HG02623 (cell line): ENCODE data around the gene OR51Q1.

ENCODE experiments used
- ATAC-seq: cut with Tn5 transposase; IDR thresholded peaks from one replicate; pipeline ENCODE4 v1.9.1; 2021; ENCODE audit warnings: moderate library complexity; ENCODE audit not compliant: unreplicated experiment

Gene OR51Q1, protein sequence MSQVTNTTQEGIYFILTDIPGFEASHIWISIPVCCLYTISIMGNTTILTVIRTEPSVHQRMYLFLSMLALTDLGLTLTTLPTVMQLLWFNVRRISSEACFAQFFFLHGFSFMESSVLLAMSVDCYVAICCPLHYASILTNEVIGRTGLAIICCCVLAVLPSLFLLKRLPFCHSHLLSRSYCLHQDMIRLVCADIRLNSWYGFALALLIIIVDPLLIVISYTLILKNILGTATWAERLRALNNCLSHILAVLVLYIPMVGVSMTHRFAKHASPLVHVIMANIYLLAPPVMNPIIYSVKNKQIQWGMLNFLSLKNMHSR

DNA sequence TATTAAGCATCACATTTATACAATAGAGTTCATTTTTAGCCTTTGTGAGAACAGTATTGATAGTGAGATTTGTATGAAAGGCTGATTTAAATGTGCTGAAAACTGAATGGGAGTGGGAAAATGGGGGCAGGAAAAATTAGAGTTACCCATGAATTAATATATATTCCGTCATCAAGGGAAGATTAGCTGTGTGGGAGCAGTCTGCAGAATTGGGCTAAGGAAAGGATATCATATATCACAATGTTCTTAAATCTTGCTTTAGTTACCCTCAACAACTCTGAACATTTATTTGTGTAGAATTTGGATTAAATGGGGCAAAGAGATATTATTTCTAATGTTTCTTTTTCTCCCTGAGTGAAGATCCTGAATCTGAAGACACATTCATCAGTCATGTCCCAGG is at the start of gene OR51Q1:
OR51Q1 (plus strand) TSS at position 301 of the 400 bp plus-strand sequence; CDS start at position 391, 90 bp downstream.
- ATAC-seq: no peak

DNA sequence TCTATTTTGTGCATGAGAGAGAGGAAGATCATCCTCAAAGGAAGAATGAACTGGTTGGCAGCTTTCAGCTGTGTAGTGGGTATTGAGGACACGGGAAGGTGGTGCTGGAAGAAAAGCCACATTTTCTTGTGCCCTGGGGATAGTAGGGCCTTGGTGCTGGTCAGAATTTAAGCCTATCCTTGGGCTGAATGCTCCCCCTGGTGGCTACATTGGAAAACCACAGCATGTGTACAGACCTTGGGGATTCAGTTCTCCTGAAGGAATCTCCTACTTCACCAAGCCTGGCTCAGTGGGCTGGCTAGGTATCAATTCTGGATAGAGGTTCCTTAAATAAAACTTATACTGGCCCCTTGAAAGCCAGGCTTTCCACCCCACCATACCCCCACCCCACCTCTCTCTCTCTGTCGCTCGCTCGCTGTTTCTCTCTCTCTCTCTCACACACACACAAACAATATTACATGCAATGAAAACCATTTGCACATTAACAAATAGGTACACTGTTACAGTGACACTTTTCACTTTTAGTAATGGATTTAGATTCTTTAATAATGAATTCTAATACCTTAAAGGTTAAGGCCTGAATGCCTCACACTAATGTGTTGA is 41.1 kb upstream of the OR51Q1 start:
- peak; percentile 89 for ATAC-seq

DNA sequence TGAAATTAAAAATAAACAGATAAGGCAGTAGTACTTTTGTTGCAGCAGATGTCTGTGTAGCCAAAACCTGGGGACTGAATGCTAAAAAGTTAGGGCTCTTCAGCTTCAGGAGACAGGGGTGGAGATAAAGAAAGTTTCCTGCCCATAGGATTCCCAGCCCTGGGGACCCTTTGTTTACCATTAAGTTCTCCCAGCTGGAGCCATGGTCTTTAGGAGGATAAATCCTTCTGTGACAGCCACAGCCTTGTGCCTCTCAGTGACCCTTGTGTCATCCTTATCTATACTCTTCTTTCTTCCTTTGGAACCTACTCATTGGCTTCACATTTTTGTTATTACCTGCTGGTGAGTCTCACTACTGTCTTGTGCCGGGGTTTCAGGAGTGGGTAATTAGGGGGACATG is 38.3 kb upstream of the OR51Q1 start, which contains the start of gene OR51M1:
OR51M1 (plus strand) TSS at position 237 of the 400 bp plus-strand sequence. CDS start 5,587 bp downstream, outside the sequence.
- no peak for ATAC-seq

DNA sequence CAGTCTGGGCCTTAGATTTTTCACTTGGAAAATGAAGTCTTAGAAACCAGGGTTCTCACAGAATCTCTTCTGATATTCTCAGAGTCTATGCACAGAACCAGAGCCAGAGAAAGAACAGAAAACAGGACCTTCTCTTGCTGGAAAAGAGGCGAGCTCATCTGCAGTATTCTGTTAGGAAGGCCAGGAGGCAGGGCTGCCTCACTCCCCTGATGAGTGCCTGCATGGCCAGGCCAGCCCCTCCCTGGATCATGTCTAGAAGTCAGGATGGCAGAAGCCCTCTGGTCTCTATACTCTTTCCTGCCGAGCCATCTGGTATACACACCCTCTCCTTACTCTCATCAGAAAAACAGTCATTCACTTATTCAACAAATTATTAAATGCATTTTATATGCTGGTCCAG is 37.6 kb upstream of the OR51Q1 start:
- ATAC-seq: no peak

DNA sequence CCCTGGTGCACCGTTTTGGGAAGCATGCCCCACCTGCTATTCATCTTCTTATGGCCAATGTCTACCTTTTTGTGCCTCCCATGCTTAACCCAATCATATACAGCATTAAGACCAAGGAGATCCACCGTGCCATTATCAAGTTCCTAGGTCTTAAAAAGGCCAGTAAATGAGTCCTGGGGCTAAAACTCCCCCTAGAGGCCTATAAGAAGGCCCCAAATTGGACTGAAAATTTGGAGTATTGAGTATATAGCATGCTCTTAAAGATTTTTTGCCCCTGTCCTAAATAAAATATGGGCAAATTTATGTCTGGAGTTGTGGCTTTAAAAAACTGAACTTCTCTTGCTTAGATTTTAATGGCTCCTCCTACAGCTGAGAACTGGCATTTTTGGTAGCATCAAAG is 31.7 kb upstream of the OR51Q1 start:
- ATAC-seq: no peak

DNA sequence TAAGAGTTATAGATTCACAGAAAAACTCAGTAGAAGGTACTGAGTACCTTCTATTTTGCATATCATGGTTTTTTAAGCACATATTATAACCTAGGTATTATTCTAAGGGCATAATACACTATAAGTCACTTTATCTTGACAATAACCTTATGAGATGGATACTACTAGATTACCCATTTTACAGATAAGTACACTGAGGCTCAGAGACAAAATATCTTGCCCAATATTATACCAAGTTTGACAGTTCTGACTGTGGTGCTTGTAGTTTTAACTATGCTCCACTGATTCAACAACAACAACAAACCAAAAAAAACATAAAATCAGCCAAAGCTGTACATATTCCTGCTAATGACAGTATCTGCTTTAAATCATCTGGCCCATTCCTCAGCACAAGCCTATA is 27.8 kb upstream of the OR51Q1 start:
- no peak for ATAC-seq

DNA sequence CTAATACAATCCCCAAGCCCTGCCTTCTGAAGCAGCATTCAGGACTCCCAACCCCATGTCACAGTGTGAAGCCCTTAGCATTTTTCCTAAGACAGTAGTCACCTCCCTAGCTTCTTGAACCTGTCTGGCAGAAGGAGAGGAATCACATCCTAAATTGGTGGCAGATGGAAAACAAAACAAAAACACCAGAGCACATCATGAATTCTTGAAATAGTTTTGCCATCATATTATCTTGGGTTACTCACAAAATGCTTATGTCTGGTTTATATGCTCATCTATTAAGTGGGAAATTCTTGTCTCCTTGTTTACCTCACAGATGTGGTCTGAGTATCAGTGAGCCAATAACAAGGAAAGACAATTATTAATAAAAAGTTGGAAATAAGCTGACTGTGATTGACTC is 23.0 kb upstream of the OR51Q1 start:
- ATAC-seq: no peak

DNA sequence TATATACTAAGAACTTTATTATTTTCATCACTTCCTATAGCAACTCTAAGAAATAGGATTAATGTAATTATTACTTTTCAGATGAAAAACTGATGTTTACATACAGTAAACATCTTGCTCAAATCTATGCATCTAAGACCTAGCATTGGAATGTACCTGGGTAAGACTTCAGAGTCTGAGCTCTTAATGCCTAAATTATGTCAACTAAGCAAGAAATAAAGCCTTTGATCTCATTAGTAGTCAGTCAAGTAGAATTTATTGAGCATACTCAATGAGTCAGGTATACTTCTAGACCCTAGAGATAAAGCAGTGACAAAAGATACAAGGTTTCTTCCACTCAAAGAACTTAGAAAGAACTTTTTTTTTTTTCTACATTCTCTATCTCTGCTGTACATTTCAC is 16.7 kb upstream of the OR51Q1 start:
- ATAC-seq: no peak

DNA sequence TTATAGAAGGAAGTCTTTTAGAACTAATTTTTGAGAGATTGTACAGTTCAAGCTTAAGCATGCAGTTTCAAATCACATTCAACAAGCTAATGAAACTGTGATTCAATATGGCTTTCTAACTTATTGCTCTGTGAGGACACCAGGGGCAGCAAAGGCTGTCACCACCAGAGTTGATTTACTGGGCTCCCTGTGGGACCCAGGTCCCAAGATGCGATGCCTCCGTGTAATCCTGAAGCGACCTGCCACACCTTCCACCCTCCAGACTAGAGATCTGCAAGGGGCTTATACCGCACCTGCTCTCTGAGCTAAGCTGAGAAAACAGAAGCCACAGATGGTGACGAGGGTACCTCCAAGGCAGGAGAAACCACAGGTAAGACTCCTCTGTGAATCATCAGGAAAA is 918 bp upstream of the OR51Q1 start:
- ATAC-seq: no peak

DNA sequence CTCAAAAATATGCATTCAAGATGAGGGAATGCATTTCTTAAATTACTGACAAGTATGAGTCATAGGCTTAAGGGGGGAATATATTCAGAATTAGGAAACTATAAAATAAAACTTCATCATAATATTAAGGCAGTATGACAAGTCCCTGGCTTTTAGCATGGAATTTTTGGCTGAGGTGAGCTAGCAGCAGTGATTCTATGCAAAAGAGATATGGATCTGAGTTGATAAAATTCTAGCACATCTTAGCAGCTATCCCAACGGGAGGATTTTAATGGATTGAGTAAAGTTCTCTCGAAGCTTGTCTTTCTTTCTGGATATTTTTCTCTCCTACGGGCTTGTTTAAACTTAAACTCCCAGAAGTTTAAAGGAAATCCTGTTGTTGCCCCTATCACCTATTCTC is 1.2 kb downstream of the OR51Q1 start:
- ATAC-seq: no peak

DNA sequence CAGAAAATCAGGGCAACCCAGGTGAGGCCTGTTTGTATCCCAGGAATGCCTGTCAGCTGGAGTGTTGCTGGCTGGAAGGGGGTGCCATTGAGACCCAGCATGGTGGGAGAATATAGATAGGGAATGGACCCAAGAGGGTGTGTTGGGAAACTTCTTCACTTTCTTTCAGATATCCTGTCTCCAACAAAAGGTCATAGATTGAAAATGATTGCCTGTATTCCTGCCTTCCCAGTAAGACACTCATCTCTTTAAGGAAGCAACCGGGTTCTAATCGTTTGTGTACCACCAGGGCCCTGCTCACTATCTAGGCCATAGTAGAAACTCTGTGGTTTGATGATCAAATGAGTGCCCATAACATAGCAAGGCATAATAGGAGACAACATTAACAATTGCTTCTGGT is 19.5 kb downstream of the OR51Q1 start, which contains the start of gene OR51I1:
OR51I1 (minus strand) TSS at position 101 of the 400 bp plus-strand sequence; CDS start at position 101, 0 bp downstream.
- ATAC-seq: no peak

DNA sequence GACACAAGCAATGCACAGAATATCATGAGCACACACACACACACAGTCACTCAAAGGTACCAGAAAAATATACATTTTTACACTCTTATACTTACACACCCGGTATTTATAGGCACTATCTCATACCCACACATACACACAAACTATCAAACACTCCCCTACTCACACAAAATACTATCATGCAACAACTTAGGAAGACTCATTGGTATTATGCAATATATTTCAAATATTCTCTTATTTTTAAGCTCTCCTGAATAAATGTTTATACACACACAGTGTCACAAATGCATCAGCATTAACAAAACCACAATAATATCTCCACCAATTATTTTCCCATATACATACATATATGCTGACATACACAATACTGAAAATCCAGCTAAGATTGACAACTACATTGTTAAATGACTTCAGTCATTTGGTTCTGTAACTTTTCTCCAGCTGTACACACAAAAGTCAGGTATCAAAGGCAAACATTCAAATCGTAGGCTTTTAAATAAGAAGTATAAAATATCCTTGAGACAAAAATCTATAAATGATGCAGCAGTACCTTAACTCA is 22.0 kb downstream of the OR51Q1 start:
- no peak for ATAC-seq

DNA sequence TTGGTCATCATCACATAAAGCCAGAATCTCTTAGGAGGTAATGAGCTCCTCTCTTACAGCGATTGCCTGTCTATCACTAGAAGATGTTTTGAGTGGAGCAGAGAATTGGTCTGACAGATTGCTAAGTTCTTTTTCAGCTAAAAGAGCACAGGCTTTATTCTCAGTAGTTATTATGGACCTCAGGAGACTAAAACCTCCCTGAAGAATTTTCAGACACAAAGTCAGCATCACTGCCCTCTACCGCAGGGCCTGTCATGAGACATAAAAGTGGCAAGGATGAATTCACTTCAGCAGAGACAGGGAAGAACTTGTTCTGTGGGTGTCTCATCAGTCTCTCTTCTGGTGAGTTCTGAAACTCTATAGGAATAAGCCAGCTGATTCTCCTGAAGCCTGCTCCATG is 27.1 kb downstream of the OR51Q1 start, which contains the start of gene OR51I2:
OR51I2 (plus strand) TSS at position 301 of the 400 bp plus-strand sequence. CDS start 4,166 bp downstream, outside the sequence.
- ATAC-seq: no peak

DNA sequence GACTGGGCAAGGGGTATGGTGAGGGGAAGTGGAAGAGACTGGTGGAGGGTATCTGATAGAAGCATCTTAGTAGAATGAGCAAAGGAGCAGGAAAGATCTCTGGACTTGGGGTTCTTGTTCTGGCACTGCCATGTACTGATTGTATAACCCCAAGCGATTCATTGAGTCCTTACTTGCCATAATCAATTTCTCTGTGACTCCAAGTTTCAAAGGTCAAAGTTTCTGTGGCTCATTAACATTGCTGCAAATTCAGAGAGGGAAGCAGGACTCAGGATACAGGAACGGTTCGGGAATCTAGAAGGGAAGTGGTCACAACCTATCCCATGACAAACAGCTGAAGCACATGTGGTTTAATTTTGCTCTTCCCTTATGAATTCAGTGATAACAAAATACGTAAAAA is 27.5 kb downstream of the OR51Q1 start:
- ATAC-seq: no peak

DNA sequence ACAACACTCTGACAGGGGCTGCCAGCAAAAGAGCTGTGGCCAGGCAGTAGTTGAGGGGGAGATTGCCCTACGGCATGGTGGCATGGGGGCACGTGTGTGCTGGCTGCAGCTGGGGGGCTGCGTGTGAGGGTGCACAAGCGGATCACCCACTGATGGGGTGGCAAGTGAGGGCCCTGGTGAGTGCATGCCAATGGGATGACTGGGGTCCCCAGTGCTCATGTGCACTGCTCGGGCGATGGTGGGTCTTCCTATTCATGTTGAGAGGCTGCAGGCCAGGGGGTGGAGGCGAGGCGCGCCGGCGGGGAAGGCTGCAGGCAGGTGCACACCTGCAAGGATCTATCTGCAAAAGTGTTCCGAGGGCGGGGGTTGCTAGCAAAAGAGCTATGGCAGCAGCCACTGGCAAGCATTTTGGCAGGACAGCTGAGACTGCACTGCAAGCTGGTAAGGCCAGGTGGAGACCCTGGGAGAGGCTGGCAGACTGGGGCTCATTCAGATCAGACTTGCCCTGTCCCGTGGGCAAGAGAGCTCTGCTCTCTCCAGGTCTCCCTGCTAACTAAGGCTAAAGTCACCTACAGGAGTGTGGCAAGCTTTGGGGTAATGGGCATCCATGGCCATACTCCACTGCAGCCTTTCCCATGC is 39.2 kb downstream of the OR51Q1 start:
- ATAC-seq: no peak

DNA sequence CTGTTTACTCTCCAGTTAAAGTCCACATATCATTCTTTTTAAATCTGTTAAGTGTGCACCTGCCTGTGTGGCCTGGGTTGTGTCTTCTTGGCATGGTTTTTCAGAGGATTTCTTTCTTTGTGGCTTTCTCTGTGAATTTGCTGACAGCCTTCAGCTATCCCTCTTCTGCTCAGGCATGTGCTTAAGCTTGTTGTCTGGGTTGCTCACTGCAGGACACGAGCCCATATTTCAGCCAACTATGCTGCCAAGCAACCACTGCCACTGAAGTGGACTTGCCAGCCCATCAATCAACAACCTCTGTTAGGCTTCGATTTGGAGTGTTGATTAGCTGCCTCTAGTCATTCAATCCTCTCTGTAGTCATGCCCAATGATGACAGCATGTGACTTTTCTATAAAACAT is 45.6 kb downstream of the OR51Q1 start:
- no peak for ATAC-seq
